Measurements from ENCODE around the gene HJURP. TPM values are rescaled to one million over a fixed set of nuclear protein-coding genes. Genes with fewer than 3 reads are reported as not detected.

The HJURP gene
- total RNA-seq, 4 donors from 2014 or later, result 0.27 to 0.45 (median 0.38) TPM; not detected in 1

DNA sequence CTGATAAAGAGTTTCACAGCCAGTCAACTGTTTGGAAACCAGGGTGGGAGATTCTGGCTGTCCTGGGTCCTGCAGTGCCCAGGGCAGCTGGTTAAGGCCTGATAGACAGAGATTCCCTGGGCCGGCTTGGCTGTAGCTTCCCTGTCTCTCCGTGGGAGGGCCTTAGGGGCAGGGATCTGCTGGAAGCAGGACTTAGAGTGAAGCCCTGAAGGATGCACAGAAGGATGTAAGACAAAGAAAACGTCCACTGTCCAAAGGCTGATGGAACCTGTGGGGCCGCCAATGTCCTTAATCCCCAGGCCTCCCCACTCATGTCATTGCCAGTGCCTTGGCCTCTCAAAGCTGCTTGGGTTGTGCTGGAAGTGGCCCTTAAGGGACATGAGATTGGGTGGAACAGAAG lies 43.2 kb downstream of the HJURP start:
- Histone ChIP-seq H3K4me1 (no peaks in the 10 kb centered on the region), H3K36me3 (no peaks in the 10 kb centered on the region), H3K27ac (no peak overlapping the region), H3K27me3 (no peaks in the 10 kb centered on the region), H3K9me3 (no peaks in the 10 kb centered on the region), H3K4me3 (replicated peaks in 1 of 3) (no peak overlapping the region)
- intact Hi-C loops (cut with DNase I), result no loop called here
- no peak for TF ChIP-seq CTCF (IDR thresholded peaks at IDR 0.05)
- no peak for TF ChIP-seq POLR2A (IDR thresholded peaks at IDR 0.05)
- WGBS, 2 donors, result 86 to 87% methylated on average over 4 of the region's 4 CpGs
- no peak for DNase-seq

DNA sequence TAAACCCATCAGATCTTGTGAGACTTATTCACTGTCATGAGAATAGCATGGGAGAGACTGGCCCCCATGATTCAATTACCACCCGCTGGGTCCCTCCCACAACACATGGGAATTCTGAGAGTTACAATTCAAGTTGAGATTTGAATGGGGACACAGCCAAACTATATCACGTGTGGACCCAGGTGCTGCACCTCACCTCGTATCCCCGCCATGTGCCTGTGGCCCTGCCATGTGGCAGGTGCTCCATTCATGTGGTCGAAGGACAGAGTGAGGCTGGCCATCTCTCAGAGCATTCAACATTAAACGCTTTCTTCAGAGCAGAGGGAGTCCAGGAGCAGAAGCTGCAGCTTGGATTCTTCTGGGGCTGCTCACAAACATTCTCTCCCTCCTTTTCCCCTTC lies 44.0 kb downstream of the HJURP start:
- H3K27ac ChIP-seq, result no peak overlapping the region
- TF ChIP-seq POLR2A (IDR thresholded peaks at IDR 0.05), result no peak
- TF ChIP-seq CTCF (IDR thresholded peaks at IDR 0.05), result no peak
- 97% methylated on average over 6 of the region's 6 CpGs for WGBS, 2 donors
- no peaks in the 10 kb centered on the region for H3K4me1 ChIP-seq
- H3K27me3 ChIP-seq, result no peaks in the 10 kb centered on the region
- no peaks in the 10 kb centered on the region for H3K9me3 ChIP-seq
- intact Hi-C loops (cut with DNase I), result no loop called here
- DNase-seq, result no peak
- H3K4me3 ChIP-seq (replicated peaks in 1 of 3), result no peak overlapping the region
- no peaks in the 10 kb centered on the region for H3K36me3 ChIP-seq

DNA sequence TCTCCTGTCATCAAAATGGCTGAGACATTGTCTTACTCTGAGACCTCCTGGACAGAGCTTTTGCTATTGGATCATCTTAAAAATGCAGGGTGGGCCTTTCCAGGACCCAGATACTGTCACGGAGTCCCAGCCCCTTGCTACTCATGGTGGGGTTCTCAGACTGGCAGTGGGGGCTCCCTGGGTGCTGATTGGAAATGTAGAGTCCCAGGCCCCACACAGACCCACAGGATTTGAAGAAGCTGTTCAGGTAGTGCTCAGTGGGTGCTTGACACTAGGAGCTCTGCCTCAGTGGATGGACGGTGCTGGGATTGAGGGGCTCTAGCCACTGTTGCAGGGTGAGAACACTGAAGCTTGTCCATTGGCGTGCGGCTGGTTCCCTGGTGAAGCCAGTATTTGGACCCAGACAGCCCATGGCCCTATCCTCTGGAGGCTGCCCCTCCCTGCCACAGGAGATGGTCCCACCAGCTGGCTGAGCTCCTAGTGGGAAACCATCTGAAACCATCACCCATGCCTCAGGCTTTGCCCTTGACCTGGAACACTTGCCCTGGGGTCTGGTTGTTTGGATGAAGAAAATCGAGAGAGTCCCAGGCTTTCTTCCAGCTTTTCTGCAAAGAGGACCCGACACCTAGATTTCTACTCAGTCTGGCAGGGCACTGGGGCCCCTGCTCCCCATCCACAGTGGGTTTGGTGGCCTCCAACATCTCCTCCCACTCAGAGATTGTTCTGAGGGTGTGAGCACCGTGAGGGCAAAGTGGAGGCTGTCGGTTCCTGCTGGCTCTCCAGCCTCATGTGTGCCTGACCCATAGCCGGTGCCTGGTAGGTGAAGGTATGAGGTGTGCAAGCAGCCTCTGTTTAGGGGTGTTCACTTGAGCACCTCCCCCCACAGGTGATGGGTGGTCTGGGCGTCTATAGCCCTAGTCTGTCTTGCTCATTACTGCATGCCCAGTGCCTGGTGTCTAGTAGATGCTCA lies 46.1 kb downstream of the HJURP start:
- intact Hi-C loops (cut with DNase I), result no loop called here
- Histone ChIP-seq H3K9me3 (no peaks in the 10 kb centered on the region), H3K4me1 (no peaks in the 10 kb centered on the region), H3K27ac (no peak overlapping the region), H3K4me3 (replicated peaks in 1 of 3) (no peak overlapping the region), H3K27me3 (no peaks in the 10 kb centered on the region), H3K36me3 (no peaks in the 10 kb centered on the region)
- TF ChIP-seq CTCF (IDR thresholded peaks at IDR 0.05), result no peak
- no peak for TF ChIP-seq POLR2A (IDR thresholded peaks at IDR 0.05)
- no peak for DNase-seq
- WGBS, 2 donors, result 71 to 84% methylated on average over 3 to 7 of the region's 10 CpGs

GRCh38 chr2:233807215-233807865 lies 47.0 kb downstream of the HJURP start:
- intact Hi-C loops (cut with DNase I), result no loop called here
- DNase-seq, result no peak
- no peaks in the 10 kb centered on the region for H3K4me1 ChIP-seq
- TF ChIP-seq CTCF (IDR thresholded peaks at IDR 0.05) (no peak), POLR2A (IDR thresholded peaks at IDR 0.05) (no peak)
- no peak overlapping the region for H3K4me3 ChIP-seq (replicated peaks in 1 of 3)
- WGBS, 2 donors, result 66 to 82% methylated on average over 9 to 12 of the region's 12 CpGs
- no peak overlapping the region for H3K27ac ChIP-seq
- H3K36me3 ChIP-seq, result no peaks in the 10 kb centered on the region
- no peaks in the 10 kb centered on the region for H3K27me3 ChIP-seq
- no peaks in the 10 kb centered on the region for H3K9me3 ChIP-seq

- Histone ChIP-seq H3K27ac (no peak overlapping the region), H3K27me3 (no peaks in the 10 kb centered on the region), H3K36me3 (no peaks in the 10 kb centered on the region), H3K4me3 (replicated peaks in 1 of 3) (no peak overlapping the region), H3K4me1 (peaks cover 6 to 13% of the 10 kb centered on the region in 2 donors), H3K9me3 (no peaks in the 10 kb centered on the region)
- DNase-seq, result no peak
- no peak for TF ChIP-seq CTCF (IDR thresholded peaks at IDR 0.05)
- no peak for TF ChIP-seq POLR2A (IDR thresholded peaks at IDR 0.05)
- intact Hi-C loops (cut with DNase I), result no loop called here
- whole genome bisulfite sequencing, 2 donors, result 61 to 72% methylated on average over 7 of the region's 8 CpGs
These were observed 50.3 kb downstream of the HJURP start for GRCh38 chr2:233803994-233804393.
